Right ventricle myocardium superior (tissue), 1 donor: Measurements from ENCODE around the gene RNF212. TPM values are rescaled to one million over a fixed set of nuclear protein-coding genes. Genes with fewer than 3 reads are reported as not detected.

ENCODE experiments used
- ATAC-seq: fragments of 200-7000 bp; cut with Tn5 transposase; one replicate; pipeline ENCODE4 v1.9.1; 2020; ENCODE audit warnings: mild to moderate bottlenecking; ENCODE audit not compliant: poor library complexity
- DNase-seq: peaks from one replicate; pipeline ENCODE4 v3.0.0-alpha.2; 2020
- intact Hi-C: fragments of 100-400 bp; cut with DNase I; formaldehyde crosslinking; loops from one replicate; pipeline ENCODE4 v1.11.2; 2022
- total RNA-seq: library from RNA; stranded (reverse); fragmentation: NEBNext Ultra II Directional; extraction: Animal tissue kit (Norgen Biotek cat#: 25700); gene quantifications from one replicate; pipeline ENCODE4 v1.2.1, GENCODE V29; 2021
- donor health status: DM: no; HTN: yes; CAD: no; lungs with severe emphysema.

The RNF212 gene
- total RNA-seq, 1 donor from 2014 or later: 0.30 TPM

GRCh38 chr4:1043651-1044468 lies 69.5 kb downstream of the RNF212 start:
- ATAC-seq: peak; percentile 84
- intact Hi-C loops: no loop called here
- DNase-seq: peak; percentile 90

DNA sequence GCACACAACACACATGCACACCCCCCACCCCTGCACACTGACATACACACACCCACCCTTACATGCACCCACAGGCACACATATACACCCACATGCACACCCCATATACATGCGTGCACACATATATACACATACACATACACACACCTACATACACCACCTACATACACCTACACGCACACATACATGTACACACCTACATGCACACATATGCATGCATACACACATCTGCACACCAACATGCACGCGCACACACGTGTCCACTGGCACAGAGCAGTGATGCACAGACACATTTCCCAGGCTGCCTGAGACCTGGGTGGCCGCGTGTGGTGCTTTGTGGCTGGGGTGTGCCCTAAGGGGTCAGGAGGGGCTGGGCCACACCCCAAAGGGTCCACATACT lies 70.2 kb downstream of the RNF212 start:
- ATAC-seq (no peak), DNase-seq (no peak)
- intact Hi-C loops: no loop called here

DNA sequence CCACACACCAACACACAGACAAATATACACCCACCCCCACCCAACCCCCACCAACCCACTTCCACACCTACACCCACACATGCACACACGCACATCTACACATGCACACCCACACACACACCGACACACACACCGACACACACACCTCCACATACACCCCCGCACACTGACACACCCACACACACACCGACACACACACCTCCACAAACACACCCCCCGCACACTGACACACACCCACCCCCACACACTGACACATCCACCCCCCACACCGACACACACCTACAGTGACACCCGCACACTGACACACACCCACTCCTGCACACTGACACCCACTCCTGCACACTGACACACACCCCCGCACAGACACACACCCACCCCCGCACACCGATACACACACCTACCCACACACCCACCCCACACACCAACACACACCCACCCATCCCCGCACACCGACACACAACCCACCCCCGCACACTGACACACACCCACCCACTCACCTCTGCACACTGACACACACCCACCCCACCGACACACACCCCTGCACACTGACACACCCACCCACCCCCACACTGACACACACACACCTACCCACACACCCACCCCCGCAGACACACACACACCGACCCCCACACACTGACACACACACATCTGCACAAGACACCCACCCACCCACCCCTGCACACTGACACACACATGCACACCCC lies 70.9 kb downstream of the RNF212 start:
- ATAC-seq: no peak
- intact Hi-C loops: no loop called here
- DNase-seq: no peak

- no peak for ATAC-seq
- peak; percentile 39 for DNase-seq
These were observed 71.4 kb downstream of the RNF212 start for GRCh38 chr4:1041936-1042330.

DNA sequence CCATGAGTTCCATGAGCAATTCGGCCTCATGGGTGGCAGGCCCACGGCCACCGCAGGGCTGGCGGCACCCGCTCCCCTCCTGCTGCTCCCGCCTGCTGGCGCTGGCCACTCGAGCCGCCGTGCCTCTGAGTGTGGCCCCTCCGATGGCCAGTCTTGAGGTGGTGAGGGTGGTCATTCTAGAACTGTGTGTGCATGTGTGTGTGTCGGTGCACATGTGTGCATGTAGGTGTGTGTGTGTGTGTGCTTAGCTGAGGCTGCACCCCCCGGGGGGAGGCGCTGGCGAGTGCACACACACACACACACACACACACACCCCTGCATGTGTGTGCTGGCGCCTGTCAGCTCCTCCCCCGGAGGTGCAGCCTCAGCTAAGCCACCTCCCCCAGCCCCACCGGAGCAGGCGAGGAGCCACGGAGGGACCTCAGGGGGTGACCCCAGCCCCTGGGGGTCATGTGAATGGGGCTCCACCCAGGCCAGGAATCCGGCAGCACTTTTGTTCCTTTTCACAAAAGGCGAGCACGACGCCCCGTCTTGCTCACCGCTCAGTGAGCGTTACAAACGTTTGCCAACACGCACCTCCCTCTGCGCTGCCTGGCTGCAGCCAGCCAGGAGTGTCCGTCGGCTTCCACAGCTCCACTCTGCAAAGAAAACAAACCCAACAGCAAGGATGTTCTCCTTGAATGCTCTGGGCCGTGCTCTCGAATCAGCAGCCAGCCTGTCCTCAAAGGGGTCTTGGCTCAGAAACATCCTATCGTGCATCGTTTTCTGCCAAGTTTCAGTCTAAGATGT lies 72.0 kb downstream of the RNF212 start:
- intact Hi-C loops: no loop called here
- ATAC-seq (no peak), DNase-seq (peak; percentile 43)

More at GRCh38 chr4:1041936-1042330, 71.4 kb downstream of the RNF212 start:
- intact Hi-C loops: no loop called here

- ATAC-seq (no peak), DNase-seq (peak; percentile 33)
- intact Hi-C loops: no loop called here
These were observed 72.8 kb downstream of the RNF212 start for GRCh38 chr4:1040344-1041146.

DNA sequence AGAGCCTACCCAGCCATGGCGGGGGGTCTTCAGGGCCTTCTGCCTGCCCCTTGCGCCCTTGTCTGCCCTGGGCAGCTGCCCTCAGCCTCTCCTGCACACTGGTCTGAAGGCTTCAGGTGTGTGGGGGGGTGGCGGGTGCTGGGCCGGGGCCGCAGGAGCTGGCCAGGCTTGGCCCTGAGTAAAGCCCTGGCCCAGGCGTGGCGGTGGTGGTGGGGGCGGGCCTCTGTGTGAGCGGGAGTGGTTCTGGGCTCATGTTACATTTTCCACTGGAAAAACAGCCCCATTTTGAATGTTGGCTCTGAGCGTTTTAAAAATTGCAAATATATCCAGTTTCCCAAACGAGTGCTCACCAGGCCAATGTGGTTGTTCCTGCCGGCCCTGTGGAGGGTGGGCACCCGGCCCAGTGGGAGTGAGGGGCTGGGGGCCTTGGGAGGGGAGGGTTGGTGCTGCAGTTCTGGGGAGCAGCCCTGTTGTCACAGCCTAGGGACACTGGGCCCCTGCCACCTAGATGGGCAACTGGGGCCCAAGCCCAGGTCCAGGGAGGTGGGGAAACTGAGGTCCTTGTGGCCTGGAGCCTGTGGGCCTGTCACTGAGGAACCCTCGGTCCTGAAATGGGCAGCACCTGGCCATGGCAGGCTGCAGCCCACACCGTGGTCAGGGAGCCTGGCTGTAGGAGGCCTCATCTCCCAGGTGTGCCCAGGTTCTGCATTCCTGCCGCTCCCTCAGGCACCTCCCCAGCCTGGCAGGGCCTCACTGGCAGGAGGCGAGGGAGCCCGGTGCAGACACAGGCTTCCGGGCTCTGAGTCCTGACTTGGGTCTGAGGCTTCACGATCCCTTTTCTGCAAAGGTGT lies 73.6 kb downstream of the RNF212 start:
- intact Hi-C loops: no loop called here
- DNase-seq: peak; percentile 31
- no peak for ATAC-seq

- DNase-seq: no peak
- ATAC-seq: no peak
These were observed 74.3 kb downstream of the RNF212 start for GRCh38 chr4:1038948-1039492.

DNA sequence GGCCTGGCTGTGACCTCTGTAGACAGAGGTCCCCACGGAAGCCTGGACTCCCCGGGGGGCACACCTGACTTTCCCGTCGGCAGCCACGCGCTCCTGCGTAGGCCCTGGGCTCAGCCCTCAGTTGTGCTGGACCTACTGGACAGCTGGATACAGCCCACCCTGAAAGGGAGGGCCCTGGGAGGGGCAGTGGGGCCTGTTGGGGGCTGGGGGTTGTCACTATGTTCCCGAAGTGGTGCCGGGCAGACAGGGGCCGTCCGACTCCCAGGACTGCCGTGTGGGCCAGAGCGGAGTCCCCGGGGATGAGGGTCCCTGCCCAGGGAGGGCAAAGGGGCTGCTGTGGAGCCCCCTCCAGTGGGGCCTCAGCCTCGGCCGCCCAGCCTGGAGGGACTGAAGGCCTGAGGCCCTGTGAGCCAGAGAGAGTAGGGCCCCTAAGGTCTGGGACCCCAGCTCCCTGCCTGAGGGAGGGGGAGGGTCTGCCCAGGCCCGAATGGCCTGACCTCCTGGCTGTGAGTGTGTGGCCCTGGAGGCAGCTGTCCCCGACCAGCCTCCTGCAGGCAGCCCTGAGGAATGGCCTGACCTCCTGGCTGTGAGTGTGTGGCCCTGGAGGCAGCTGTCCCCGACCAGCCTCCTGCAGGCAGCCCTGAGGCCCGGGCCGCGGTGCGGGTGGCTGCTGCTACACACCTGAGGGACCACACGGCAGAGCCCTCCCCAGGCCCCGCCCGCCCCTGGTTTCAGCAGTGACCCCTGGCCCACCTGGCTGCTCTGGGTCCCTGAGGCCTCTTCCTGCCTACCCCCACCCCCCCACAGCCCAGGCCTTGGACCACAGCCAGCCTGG lies 76.2 kb downstream of the RNF212 start:
- ATAC-seq (no peak), DNase-seq (no peak)
- intact Hi-C loops: no loop called here

More at GRCh38 chr4:1038948-1039492, 74.3 kb downstream of the RNF212 start:
- intact Hi-C loops: no loop called here

- DNase-seq: no peak
- peak; percentile 3 for ATAC-seq
- intact Hi-C loops: no loop called here
These were observed 77.3 kb downstream of the RNF212 start for GRCh38 chr4:1036095-1036494.

DNA sequence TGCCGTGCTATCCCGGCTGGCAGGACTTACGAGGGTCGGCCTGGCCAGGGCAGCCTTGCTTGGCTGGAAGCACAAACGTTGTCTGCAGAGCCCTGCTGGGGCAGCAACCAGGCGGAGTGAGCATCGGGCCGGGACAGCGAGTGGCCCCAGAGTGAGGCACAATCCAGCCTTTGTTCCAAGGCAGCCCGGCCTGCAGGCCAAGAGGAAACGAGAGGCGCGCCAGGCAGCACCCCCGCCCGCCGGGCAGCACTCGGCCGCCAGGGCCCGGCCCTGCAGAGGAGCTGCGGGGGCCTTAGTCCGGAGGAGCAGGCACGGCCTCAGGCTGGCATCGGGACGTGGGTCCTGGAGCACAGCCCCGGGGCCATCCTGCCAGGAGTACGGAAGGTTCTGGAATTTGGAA lies 77.9 kb downstream of the RNF212 start:
- intact Hi-C loops: no loop called here
- peak; percentile 60 for ATAC-seq
- DNase-seq: peak; percentile 78

- peak; percentile 53 for ATAC-seq
- intact Hi-C loops: no loop called here
- peak; percentile 76 for DNase-seq
These were observed 79.4 kb downstream of the RNF212 start for GRCh38 chr4:1033840-1034551.

DNA sequence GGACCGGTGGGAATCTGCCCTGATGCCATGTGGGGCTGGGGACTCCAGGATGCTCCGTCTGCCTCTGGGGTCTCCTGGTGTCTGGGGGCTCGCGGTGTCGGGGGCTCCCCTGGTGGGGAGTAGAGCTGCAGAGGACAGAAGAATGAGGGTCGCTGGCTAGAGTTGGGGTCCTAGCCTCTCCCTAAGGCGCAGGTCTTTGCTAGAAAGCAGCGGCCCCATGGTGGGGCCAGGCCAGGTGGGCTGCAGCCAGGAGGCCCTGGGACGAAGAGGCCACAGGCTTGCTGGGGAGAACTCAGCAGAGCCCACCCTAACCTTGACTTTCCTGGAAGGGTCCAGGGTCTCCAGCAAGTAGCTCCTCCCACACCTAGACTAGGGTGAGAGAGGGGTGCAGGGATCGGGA lies 80.5 kb downstream of the RNF212 start:
- ATAC-seq (no peak), DNase-seq (no peak)
- intact Hi-C loops: no loop called here

- DNase-seq (no peak), ATAC-seq (no peak)
- intact Hi-C loops: no loop called here
These were observed 81.2 kb downstream of the RNF212 start for GRCh38 chr4:1031956-1032795.

DNA sequence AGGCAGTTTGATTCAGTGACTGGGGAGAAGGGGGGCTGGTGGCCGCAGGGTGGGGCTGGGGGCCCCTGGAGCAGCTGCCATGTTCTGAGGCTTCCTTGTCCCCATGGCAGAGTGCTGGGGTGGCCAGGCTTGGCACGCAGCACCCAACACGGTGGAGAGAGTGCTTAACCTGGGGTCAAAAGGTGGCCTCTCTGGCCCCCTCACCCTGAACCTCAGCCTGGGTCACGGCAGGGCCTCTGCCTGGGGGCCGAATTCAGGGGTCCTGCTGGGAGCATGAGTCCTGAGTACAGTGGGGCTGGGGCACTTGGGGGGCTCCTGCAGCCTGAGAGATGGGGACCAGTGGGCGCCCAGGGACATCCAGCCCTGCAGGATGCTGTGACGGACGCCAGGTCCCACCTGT lies 82.0 kb downstream of the RNF212 start:
- intact Hi-C loops: no loop called here
- DNase-seq (no peak), ATAC-seq (no peak)
